ENCODE data around the gene DGUOK.

Gene DGUOK

DNA sequence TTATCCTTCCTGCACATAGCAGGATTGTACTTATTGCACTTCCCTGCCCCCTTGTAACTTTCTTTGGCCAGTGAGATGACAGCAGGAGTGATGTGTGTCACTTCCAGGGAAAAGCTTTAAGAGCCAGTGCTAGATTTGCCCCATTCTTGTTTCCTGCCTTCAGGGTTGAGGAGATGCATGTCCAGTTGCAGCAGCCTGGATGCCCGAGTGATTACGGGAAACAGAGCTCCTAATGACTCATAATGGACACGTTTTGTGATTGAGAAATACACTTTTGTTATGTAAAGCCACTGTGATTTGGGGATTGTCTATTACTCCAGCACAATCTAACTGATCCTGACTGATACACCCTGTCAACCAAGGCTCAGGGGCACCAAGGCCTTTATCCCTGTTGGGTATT is 53.0 kb downstream of the DGUOK start:
- no peak for DNase-seq (ENCODE audit: low spot score)

DNA sequence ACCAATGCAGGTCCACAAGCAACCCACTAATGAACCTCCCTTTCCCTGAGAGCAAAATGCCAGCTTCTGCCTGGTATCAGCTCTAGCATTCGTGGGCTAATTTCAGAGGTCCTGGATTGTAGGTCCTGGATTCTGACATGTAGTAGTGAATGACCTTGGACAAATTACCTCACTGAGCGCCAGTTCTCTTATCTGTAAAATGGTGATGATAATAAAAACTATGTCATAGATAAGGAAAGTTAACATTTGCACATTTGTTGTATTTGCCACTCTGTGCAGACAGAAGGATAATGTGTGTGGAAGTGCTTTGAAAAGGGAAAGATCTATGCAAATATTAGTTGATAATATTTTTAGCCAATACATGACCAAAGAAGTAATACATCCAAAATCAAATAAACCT is 53.9 kb downstream of the DGUOK start:
- DNase-seq (ENCODE audit: low spot score) = no peak

DNA sequence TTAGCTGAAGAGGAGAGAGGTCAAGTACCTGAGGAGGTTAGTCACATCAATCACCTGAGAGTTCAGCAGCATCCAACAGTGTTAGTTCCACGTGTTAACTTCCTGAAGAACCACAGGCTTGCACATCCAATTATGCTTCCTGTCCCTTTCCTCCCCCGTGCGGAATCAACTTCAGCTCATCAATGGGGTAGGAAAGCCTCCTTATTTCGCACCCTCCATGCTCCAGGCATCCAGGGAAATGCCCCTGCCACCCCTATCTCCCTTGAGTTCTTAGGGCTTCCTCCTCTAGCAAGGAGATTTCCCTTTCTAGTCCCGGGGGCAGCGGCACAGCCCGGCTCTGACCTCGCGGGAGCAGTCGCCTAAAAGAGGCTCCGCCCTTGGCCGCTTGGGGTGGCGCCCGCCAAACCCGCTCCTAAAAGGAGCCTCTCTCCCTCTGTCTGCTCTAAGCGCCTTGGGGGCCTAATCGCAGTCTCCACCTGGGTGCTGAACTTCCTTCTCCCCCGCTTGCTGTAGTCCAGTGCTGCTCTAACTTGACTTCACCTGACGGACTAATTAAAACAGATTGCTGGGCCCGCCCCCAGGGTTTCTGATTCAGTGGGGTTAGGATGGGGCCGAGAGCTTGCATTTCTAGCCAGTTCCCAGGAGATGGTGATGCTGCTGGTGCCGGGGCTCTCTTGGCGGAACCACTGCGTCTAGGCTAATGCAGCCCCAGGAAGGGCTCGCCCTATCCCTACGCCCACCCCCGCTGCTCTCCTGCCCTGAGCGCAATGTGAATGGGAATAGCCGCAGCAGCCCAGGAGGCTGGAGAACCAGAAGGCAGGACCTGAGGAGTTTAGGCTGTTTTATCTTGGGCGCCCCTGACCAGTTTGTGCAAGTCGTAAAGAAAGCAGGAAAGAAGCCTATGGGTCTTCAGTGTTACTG is 54.7 kb downstream of the DGUOK start:
- no peak for DNase-seq (ENCODE audit: low spot score)

DNA sequence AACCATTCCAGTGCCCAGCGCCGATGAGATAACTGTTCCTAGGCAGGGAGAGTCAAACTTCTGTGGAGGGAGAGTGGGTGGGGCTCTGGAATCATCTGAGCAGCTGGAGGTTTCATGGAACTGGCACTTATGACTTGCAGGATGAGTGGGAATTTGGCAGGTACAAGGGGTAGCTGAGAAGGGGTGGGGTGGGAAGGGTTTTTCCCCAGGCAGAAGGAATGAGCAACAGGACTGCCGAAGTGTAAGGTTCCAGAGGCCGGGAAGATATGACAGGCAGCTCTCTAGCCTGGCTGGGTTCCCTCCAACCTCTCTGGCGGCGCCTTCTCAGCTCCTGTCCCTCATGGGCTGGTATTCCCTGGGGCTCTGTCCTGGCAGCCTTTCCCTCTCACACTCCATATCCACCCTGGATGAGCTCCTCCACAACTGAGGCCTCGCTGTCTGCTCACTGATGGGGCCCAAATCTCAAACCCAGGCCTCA is 55.5 kb downstream of the DGUOK start:
- no peak for DNase-seq (ENCODE audit: low spot score)

DNA sequence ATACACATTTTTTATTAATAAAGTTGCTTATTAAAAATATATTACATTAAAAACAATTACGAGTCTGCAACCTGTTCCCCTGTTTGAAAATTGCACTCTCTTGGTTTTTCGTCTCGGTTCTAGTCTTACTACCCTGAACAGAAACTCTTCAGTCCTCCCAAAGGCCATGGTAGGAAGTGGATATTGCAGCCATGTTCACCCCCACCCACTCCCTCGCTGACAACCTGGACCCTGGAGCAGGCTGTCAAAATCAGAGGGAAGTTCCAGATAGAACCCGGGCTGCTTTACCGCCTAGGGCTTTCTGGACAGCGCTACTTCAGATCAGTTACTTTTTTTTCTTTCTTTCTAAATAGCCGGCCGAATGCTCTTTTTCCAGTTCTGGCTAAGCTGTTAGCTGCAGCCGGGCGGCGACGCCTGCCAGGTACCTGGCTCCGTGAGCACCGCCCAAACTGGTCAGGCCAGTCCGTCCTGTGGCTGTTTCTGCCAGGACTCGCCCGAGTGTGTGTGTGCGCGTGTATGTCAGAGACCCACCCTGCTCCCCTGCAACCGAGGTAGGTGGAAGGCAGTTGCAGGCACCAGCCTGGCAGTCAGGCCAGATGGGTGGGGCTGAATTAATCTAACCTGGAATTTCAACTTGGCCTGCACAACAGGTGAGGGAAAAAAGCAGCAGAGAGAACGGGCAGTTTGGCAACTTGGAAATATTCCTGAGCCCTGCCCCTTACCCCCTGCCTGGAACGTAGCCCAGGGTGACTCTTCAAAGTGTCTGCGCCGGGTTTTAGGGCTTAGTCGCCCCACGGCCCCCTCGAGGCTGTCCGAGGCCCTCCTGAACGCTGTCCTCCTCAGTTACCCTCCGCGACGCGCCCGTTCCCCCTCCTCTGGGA is 56.9 kb downstream of the DGUOK start:
- DNase-seq (ENCODE audit: low spot score) = no peak

DNA sequence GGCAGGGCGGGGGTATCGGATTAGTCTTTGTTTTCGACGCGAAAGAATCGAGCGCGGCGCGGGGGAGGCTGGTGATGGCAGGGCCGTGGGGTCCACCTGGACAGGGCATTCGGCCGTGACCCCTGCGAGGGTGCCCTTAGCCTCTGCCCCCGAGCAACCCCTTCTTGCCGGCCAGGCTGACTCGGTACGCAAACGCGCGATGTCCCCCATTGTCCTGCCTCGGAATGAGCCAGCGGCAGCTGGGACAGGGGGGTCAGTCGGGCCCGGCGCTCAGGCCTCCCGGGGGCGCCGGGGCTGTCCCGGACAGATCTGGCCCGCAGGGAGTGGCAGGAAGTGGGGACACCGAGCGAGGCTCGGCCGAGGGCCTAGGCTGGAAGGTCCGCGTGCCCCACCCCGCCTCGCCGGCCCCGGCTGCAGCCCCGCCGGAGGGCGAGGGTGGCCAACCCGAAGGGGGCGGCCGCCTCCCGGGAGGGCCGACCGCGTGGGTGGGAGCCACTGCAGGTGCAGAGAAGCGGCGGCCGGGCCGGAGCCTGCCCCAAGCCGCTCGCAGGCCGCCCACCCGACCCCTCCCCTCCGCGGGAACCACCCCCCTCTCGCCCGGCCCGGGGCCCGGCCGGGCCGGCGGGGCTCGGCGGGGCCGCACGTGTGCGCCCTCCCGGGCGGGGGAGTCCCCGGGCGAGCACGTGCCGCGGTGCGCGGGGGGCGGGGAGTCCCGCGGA is 57.7 kb downstream of the DGUOK start, which contains the start of gene TET3:
Gene TET3 (plus strand): TSS at position 708 of the 719 bp plus-strand sequence. CDS start 1,494 bp downstream, outside the sequence.
- DNase-seq (ENCODE audit: low spot score) = no peak

DNA sequence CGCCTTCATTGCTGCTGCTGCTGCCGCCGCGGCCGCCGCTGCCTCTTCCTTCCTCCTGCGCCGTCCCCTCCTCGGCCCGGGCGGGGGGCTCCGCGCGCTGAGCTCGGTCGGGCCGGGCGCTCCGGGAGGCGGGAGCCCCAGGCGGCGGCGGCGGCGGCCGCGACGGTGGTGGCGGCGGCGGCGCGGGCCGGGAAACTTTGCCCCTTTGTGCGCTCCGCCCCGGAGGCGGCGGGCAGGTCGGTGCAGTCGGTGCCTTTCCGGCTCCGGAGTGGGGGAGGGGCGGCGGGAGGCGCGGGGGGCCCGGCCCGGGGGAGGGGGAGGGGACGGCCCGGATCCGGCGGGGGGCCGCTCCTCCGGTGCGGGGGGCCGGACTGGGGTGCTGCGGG is 58.2 kb downstream of the DGUOK start:
- DNase-seq (ENCODE audit: low spot score) = peak; percentile 68

DNA sequence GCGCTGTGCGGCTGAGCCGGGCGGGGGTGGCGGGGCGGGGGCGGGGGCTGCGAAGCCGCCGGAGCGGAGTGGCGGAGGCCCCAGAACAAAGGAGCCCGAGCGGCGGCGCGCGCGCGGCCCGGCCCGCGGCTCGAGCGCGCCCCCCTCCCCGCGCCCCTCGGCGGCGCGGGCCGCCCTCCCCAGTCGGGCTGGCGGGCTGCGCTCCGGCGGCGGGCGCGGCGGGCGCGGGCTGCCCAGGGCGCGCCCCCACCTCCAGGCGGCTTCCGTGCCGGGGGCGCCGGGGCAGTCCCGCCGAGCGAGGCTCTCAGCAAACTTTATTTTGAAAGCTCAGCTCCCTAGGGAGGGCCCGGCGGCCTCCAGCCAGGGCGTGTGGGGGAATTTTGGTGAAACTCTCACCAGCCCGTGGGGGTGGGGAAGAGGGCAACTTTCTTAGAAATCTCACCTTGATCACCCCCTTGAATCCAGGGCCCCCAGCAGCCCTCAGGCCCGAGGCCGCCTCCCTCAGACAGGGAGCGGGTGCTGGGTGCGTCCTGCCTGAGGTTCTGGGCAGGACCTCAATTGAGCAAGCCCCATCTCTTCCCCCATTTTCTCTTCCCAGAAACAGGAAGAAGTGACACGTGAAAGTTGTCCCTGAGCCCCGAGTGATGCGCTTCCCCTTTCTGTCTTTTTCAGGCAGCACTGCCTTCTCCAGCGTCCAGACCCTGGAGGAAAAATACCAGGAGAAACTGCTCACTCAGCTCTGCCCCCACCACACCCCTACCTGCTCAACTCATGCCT is 58.8 kb downstream of the DGUOK start:
- DNase-seq (ENCODE audit: low spot score) = peak; percentile 37

DNA sequence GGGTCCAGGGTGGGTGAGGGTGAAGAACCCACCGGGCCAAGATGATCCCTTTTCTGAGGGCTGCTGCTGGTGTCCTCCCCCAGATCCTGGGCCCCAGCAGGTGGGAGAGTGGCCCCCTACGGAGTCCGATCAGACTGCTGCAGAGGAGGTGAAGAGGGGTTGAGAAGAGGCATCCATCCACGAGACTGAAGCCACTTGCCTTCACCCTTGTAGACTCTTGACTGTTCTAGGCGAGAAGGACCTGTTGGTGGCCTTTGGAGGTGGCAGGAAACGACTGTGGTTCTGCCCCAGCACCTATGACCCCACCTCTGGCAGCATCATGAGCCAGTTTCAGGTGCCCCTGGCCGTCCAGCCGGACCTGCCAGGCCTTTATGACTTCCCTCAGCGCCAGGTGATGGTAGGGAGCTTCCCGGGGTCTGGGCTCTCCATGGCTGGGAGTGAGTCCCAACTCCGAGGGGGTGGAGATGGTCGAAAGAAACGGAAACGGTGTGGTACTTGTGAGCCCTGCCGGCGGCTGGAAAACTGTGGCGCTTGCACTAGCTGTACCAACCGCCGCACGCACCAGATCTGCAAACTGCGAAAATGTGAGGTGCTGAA is 59.5 kb downstream of the DGUOK start:
- DNase-seq (ENCODE audit: low spot score) = peak; percentile 32

DNA sequence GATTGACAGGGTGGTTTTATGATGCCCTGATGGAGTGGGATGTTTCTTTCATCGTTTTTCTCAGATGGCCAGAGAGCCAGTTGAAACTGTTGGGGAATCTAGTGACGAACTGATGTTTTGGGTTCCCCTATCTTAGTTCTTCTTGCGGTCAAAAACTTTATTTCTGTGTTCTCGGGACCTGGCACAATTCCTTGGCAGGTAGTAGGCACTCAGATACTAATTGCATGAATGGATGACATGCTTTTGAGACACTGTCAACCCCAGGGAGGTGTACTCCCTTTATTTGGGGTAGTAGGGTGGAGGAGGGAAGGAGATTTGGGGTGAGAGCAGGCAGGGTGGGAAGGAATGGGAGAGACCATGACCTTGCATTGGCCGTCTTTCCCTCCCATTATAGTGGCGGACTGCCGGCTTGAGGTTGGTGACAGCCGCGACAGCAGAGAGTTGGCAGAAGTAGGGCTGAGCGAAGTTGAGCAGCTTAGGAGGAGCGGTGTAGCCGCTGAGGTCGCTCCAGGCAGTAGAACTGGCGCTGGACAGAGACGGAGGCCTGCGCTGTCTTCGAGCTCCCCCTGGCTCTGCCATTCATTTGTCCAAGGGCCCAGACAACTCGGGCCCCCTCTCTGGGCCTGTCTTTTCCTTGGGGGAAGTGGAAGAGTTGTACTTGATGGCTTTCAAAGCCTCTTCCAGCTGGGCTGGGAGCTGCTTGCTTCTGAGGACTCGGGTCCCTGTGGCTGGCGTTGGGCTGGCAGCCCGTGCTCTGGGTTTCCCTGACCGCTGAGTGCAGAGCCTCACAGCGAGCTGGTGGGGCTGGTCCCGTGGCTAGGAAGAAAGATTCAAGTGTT is 60.6 kb downstream of the DGUOK start:
- DNase-seq (ENCODE audit: low spot score) = peak; percentile 43

DNA sequence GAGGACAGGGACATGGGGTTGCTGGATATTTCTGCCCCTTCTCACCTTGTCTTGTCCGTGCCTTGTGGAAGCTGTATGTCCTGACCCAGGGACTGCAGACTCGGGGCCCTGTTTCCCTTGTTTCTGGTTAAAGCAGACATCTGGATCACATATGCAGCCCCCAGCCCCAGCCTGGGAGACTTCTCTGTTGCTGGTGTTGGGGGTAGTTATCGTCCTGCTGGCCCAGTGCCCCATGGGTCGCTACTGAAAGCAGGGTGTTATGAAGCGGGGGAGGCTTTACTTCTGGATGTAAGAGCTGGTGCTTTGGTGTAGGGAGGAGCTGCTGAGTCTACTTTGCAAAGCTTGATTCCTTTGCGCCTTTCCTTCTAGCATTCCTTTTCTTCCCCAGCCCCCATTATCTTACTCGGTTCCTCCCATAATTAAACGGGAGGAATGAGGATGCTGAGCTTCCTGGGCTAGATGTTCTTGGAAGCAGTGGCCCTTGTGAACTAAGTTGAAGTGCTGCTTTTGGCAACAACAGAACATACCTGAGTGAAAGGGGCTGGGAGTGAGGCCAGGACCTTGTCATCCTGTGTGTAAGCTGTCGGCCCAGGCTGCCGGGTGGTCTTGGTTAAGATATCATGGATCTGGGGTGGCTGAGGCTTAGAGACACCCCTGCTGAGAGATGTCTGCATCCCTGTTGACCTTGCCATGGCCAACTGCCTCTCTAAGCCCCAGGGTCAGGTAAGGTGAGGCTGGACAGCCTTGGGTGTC is 61.4 kb downstream of the DGUOK start:
- no peak for DNase-seq (ENCODE audit: low spot score)

DNA sequence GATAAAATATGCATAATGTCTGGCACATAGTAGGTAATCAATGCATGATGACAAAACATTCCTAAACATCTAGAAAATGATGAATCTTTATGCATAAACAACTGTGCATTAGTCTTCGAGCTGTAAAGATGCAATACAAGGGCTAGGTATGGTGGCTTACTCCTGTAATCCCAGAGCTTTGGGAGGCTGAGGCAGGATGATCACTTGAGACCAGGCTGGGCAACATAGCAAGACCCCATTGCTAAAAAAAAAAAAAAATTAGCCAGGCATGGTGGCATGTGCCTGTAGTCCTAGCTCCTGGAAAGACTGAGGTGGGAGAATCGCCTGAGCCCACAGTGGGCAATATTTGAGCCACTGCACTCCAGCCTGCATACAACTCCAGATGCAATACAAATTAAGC is 63.3 kb downstream of the DGUOK start:
- DNase-seq (ENCODE audit: low spot score) = no peak

DNA sequence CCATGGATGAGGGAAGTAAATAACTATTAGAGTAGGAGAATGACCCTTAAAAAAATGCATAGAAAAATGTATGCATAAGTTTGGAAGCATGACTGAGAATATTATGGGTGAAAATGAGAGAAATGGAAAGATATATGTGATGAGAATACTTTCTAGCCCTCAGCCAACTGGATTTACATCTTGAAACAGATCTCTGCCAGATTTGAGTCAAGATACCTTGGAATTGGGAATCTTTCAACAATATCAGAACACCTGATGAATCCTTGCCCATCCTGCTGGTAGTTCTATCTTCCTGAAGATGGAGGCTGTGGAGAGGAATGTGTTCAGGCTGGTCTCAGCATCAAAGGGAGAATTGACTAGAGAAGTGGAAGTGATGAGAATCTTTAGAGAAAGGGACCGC is 63.9 kb downstream of the DGUOK start:
- no peak for DNase-seq (ENCODE audit: low spot score)

DNA sequence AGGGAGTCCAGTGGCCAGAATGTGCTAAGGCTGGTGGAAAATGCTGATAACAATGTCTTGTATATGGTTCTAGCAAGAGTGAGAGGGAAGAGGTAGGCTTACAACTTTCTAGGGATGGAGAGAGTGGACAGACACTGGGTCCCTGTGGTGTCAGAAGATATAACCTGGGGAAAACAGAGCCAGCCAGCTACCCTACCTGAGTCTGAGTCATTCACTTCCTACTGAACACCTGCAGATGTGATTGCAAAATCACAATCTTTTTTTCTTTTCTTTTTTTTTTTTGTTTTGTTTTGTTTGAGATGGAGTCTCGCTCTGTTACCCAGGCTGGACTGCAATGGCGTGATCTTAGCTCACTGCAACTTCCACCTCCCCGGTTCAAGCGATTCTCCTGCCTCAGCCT is 65.4 kb downstream of the DGUOK start:
- no peak for DNase-seq (ENCODE audit: low spot score)

DNA sequence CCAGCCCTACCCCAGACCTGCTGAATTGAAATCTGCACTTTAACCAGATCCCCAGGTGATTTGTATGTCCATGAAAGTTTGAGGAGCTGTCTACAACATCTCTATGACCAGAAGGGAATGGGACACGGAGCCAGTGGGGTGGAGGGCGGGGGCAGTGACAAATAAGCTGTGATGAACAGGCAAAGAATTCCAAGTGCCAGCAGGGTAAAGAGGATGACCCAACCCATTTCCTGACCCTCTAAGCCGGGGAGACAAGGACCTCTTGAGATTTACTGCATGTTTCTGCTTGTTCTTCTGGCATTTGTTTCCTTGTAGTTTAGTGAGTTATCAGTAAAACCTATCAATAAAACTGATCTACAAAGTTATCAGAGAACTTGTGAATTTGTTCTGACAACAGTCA is 66.7 kb downstream of the DGUOK start:
- no peak for DNase-seq (ENCODE audit: low spot score)

DNA sequence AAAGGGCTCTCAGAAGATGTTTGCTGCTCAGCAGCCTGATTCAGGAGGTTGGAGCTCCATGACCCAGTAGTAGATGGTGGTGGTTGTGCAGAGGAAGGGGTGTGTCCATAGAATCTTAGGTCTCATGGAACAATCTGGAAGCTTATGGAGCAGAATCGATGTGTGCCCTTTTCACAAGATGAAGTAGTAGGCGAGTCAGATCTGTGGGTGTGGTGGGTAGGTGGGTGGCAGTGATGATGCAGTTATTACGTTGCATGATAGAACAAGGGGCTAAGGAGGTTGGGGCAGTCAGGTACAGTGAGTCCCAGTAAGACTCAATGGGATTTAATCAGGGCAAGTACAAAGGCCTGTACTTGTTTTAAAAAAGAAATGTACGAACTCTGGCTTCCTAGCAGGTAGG is 67.1 kb downstream of the DGUOK start:
- no peak for DNase-seq (ENCODE audit: low spot score)

DNA sequence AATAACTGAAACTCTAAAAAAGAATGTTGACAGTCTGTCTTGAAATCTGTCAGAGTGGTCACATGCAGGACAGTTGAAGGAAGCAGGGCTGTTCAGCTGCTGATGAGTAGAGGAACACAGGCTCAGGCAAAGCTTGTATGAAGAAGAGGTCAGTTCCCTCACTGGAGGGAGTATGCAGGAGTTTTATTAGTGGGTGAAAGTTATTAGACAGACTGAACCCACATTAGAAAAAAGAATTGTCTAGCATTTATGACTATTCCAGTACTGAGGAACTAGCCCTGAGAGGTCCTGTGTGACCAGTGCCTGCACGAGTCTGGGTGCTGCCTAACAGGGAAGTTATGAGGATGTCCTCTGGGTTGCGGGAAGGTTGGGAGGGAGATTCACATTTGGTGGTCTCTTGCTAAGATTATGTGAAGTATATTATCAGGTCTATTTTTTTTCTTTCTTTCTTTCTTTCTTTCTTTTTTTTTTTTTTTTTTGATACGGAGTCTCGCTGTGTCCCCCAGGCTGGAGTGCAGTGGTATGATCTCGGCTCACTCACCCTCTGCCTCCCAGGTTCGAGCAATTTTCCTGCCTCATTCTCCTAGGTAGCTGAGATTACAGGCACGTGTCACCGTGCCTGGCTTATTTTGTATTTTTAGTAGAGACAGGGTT is 67.6 kb downstream of the DGUOK start:
- no peak for DNase-seq (ENCODE audit: low spot score)

DNA sequence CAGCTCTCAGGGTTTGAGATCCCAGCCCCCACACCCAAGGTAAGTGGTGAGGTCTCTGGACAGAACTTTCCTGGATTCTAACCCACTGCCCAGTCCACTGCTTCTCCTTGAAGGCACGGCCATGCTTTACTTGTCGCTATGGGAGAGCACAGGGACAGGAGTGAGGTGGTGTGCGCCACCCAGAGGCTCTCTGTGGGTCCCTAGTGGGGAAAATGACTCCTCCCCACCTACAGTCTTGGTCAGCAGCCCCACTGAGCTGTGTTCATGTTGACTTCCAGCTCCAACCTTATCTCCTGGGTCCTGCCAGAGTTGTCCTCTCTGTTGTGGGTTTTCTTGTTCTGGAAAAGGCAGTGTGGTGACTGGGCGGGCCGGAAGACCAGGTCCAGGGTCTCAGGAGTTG is 69.1 kb downstream of the DGUOK start:
- DNase-seq (ENCODE audit: low spot score) = no peak

DNA sequence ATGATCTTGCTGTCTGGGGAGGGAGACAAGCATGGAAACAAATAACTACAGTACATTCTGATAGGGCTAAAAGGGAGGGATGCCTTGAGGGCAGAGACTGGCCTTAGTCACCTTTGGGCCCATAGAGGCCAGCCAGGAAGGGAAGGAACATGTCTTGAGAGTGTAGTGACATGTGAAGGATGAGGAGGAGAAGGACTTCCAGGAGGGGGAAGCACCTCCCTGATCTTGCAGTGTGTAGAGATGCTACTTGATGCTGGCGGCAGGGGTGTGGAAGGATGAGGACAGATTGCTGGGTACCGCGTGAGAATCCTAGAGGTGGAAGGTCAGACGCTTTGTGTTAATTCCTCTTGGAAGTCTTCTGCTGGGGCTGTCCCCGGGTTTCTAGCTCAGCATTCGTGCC is 71.1 kb downstream of the DGUOK start:
- no peak for DNase-seq (ENCODE audit: low spot score)

Data from CD4-positive, alpha-beta T cell treated with Interleukin-6 at 100 ng/mL for 8 hours (primary cell).